B cell (primary cell): ENCODE results near the gene KCNK4. TPM values are rescaled to one million over a fixed set of nuclear protein-coding genes. Genes with fewer than 3 reads are reported as not detected.
A peak's percentile ranks its signal among the peaks of the same experiment; 100 is the strongest.

Experiments used
- ATAC-seq: fragments of 200-7000 bp; cut with Tn5 transposase; one replicate; pipeline ENCODE4 v1.10.0; 2021; ENCODE audit warnings: low read depth, mild to moderate bottlenecking, moderate number of reproducible peaks, moderate library complexity
- CTCF ChIA-PET: fragments of 350-600 bp; sonication (Branson Sonifier 250); formaldehyde crosslinking; loops from one replicate; lab custom pipeline; 2021; ENCODE audit warnings: antibody characterized with exemption, inconsistent platforms; lab: Charles Lee
- POLR2A ChIA-PET: fragments of 350-600 bp; sonication (Branson Sonifier 250); formaldehyde crosslinking; loops from one replicate; lab custom pipeline; 2021; ENCODE audit warnings: antibody characterized with exemption; lab: Charles Lee
- DNase-seq: peaks from one replicate; pipeline ENCODE4 v3.0.0; 2013
- H2AFZ ChIP-seq: 2 replicates; pipeline ENCODE4 v1.6.1; 2012; ENCODE audit warnings: mild to moderate bottlenecking, low read depth, low read length; ENCODE audit not compliant: insufficient read depth, poor library complexity, severe bottlenecking
- H3K27ac ChIP-seq, 2 donors: 1 replicate in 1 of 2; 2 replicates in 1 of 2; pipeline ENCODE4 v1.5.1; 2012 to 2013; ENCODE audit warnings: low read length in 2 of 2, mild to moderate bottlenecking in 2 of 2, moderate library complexity in 1 of 2
- H3K27me3 ChIP-seq, 4 experiments: fragments of 200-600 bp in 1 of 4; sonication (generic) in 1 of 4; replicated peaks in 1 of 4; 1 replicate in 2 of 4; 2 replicates in 2 of 4; pipeline versions ENCODE4 v1.6.1 to v1.7.0; 2013 to 2016; ENCODE audit warnings: low read length in 3 of 4, mild to moderate bottlenecking in 2 of 4, mixed read lengths in 1 of 4, moderate library complexity in 1 of 4; ENCODE audit not compliant: insufficient read depth in 4 of 4, control insufficient read depth in 3 of 4; ENCODE audit errors: control extremely low read depth in 1 of 4
- H3K36me3 ChIP-seq, 2 experiments: replicated peaks in 1 of 2; 1 replicate in 1 of 2; 2 replicates in 1 of 2; pipeline versions ENCODE4 v1.6.1 to v1.7.1; 2013; ENCODE audit warnings: low read length in 1 of 2; ENCODE audit not compliant: insufficient read depth in 2 of 2, control insufficient read depth in 1 of 2; ENCODE audit errors: control extremely low read depth in 1 of 2, extremely low read depth in 1 of 2
- H3K4me1 ChIP-seq, 2 donors: fragments of 200-600 bp in 1 of 2; sonication (generic) in 1 of 2; 1 replicate in 1 of 2; 2 replicates in 1 of 2; pipeline versions ENCODE4 v1.5.1 to v1.6.1; 2013 to 2017; ENCODE audit warnings: low read length in 2 of 2; ENCODE audit not compliant: control insufficient read depth in 2 of 2, insufficient read depth in 2 of 2
- H3K4me2 ChIP-seq: replicated peaks from 2 replicates; pipeline ENCODE3; 2012; ENCODE audit warnings: mild to moderate bottlenecking, low read depth, low read length; ENCODE audit not compliant: poor library complexity, severe bottlenecking
- H3K4me3 ChIP-seq, 5 experiments: fragments of 200-600 bp in 1 of 5; sonication (generic) in 1 of 5; 1 replicate in 3 of 5; 2 replicates in 2 of 5; pipeline versions ENCODE4 v1.5.1 to v1.7.0; 2011 to 2016; ENCODE audit warnings: low read length in 4 of 5, mild to moderate bottlenecking in 4 of 5, low read depth in 2 of 5, control low read depth in 1 of 5, moderate library complexity in 1 of 5; ENCODE audit not compliant: insufficient read depth in 1 of 5; ENCODE audit errors: control extremely low read depth in 1 of 5, extremely low read depth in 1 of 5
- H3K79me2 ChIP-seq: fragments of 200-600 bp; sonication (generic); one replicate; pipeline ENCODE4 v1.6.0; 2016; ENCODE audit warnings: low read length; ENCODE audit not compliant: control insufficient read depth, insufficient read depth
- H3K9ac ChIP-seq: fragments of 200-600 bp; sonication (generic); 2 replicates; pipeline ENCODE4 v1.6.1; 2017; ENCODE audit warnings: mild to moderate bottlenecking, low read length, moderate library complexity
- H3K9me3 ChIP-seq, 3 donors: one replicate each; pipeline versions ENCODE4 v1.6.1 to v1.7.1; 2013; ENCODE audit warnings: low read length in 2 of 3; ENCODE audit not compliant: control insufficient read depth in 2 of 3, insufficient read depth in 1 of 3; ENCODE audit errors: control extremely low read depth in 1 of 3
- H4K20me1 ChIP-seq: 2 replicates; pipeline ENCODE4 v1.6.0; 2012; ENCODE audit warnings: mild to moderate bottlenecking, low read length; ENCODE audit not compliant: insufficient read depth, control insufficient read depth, poor library complexity, severe bottlenecking
- H3K27ac Mint-ChIP-seq: one replicate; pipeline ENCODE4 v1.8.0; 2021; ENCODE audit warnings: mixed read lengths
- H3K27me3 Mint-ChIP-seq: one replicate; pipeline ENCODE4 v1.8.0; 2021; ENCODE audit warnings: mixed read lengths
- H3K4me1 Mint-ChIP-seq: one replicate; pipeline ENCODE4 v1.8.0; 2021; ENCODE audit warnings: mixed read lengths
- H3K4me3 Mint-ChIP-seq: one replicate; pipeline ENCODE4 v1.8.0; 2021; ENCODE audit warnings: mixed read lengths
- H3K9me3 Mint-ChIP-seq: one replicate; pipeline ENCODE4 v1.8.0; 2022; ENCODE audit warnings: mixed read lengths; ENCODE audit not compliant: insufficient read depth
- EZH2 ChIP-seq: IDR thresholded peaks from 2 replicates; pipeline ENCODE4 v1.6.1; 2012; ENCODE audit warnings: borderline replicate concordance, low read depth, mild to moderate bottlenecking, moderate library complexity, low read length; ENCODE audit not compliant: insufficient read depth, poor library complexity, severe bottlenecking
- WGBS: methylation state at CpG from one replicate; pipeline ENCODE4 v1.1.5; 2013; ENCODE audit warnings: missing lambda C conversion rate; ENCODE audit not compliant: insufficient coverage; 5-methylcytosine and 5-hydroxymethylcytosine counted together
- intact Hi-C: fragments of 100-400 bp; cut with micrococcal nuclease; formaldehyde crosslinking; loops from one replicate; pipeline ENCODE4 v1.10.0; 2022
- polyA plus RNA-seq: library from polyadenylated mRNA; depleted of rRNA; stranded (reverse); fragments of >200 nt; gene quantifications from 2 replicates; pipeline ENCODE4 v1.2.3, GENCODE V29; 2012
- total RNA-seq, 2 donors: library from RNA; stranded (reverse); fragments of 120-200 nt in 1 of 2; gene quantifications; 1 replicate in 1 of 2; 2 replicates in 1 of 2; pipeline versions ENCODE4 v1.2.3 to v1.2.4, GENCODE V29; 2013 to 2022
- TF ChIP-seq, protein P1 (sequence below): fragments of 200-600 bp; IDR thresholded peaks from one replicate; pipeline ENCODE4 v1.8.0; 2022; ENCODE audit warnings: antibody characterized with exemption, mild to moderate bottlenecking

KCNK4 gene
- total and polyA plus RNA-seq, 2 donors (not counting 1 experiment from before 2014, with no cell fraction given) = 0.32 TPM; not detected in 1

DNA sequence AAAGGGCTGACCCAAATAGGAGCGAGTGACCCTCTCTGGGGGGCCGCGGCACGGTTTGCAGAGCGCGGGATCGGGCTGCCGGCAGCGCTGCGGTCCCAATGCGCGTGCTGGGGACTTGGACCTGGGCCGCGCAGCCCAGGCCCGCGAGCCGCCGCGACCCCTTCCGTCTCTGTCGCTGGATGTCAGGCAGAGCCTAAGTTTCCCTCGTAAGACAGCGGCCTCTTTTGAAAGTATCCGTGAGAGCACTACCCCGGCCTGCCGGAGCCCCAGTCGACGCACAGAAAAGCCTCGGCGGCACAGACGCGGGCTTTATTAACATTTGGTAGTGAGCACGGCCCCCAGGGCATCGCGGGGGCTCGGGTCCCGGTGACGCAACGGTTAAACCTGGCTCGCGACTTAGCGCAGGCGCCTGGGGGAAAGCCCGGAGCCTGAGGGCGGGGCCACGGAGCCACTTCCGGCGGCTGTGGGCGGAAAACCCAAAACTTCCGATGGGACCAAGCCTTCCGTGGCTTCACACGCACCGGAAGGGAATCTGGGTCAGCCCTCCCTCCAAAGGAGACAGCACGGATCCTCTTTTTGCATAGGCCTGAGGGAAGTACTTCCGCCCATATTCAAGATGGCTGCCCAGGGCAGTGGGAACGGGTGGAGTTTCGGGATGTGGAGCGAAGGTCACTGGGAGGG lies 21.4 kb upstream of the KCNK4 start:
- peak overlapping the region; percentile 99 for H3K27ac Mint-ChIP-seq
- peaks cover 19% of the 10 kb centered on the region for H3K4me1 Mint-ChIP-seq
- H3K4me3 ChIP-seq = peak overlapping the region; percentile 79 to 96 (median 87)
- H3K27ac ChIP-seq = peak overlapping the region; percentile 89 to 91
- H3K4me1 ChIP-seq = peaks cover 14 to 29% of the 10 kb centered on the region in 2 donors
- ChIA-PET POLR2A (interaction anchor here (0.6 to 4.6 kb wide), 19 partner anchors 14 to 1623 kb away, joined by 3 to 67 read pairs (median 4); partner anchors contain the start of genes BAD, CCDC88B, FERMT3 and FKBP2), CTCF (interaction anchor here (1.0 to 5.7 kb wide), 9 partner anchors 11 to 419 kb away, joined by 3 to 73 read pairs (median 11); partner anchors contain the start of genes BAD, CATSPERZ, ESRRA and FERMT3)
- peak overlapping the region; percentile 75 for H2AFZ ChIP-seq
- H3K27me3 Mint-ChIP-seq = no peaks in the 10 kb centered on the region
- ATAC-seq (peak; percentile 73), DNase-seq (peak; percentile 99)
- no peaks in the 10 kb centered on the region for H3K79me2 ChIP-seq
- intact Hi-C loops = loop anchor here (1.0 kb wide), 9 partner anchors 16 to 84 kb away; partner anchors contain the start of genes DNAJC4, FKBP2, GPR137 and NUDT22
- H3K9me3 Mint-ChIP-seq = no peaks in the 10 kb centered on the region
- H3K36me3 ChIP-seq = no peaks in the 10 kb centered on the region
- H4K20me1 ChIP-seq = no peaks in the 10 kb centered on the region
- WGBS = under 1% methylated on average over 58 of the region's 58 CpGs
- TF ChIP-seq EZH2 = no peak
- TF ChIP-seq, protein P1, sequence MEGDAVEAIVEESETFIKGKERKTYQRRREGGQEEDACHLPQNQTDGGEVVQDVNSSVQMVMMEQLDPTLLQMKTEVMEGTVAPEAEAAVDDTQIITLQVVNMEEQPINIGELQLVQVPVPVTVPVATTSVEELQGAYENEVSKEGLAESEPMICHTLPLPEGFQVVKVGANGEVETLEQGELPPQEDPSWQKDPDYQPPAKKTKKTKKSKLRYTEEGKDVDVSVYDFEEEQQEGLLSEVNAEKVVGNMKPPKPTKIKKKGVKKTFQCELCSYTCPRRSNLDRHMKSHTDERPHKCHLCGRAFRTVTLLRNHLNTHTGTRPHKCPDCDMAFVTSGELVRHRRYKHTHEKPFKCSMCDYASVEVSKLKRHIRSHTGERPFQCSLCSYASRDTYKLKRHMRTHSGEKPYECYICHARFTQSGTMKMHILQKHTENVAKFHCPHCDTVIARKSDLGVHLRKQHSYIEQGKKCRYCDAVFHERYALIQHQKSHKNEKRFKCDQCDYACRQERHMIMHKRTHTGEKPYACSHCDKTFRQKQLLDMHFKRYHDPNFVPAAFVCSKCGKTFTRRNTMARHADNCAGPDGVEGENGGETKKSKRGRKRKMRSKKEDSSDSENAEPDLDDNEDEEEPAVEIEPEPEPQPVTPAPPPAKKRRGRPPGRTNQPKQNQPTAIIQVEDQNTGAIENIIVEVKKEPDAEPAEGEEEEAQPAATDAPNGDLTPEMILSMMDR = peak; percentile 37
- peak overlapping the region; percentile 100 for H3K4me3 Mint-ChIP-seq
- H3K27me3 ChIP-seq = no peaks in the 10 kb centered on the region
- H3K9ac ChIP-seq = peak overlapping the region; percentile 76
- peak overlapping the region; percentile 92 for H3K4me2 ChIP-seq
- peaks cover 0 to 3% (median 0%) of the 10 kb centered on the region in 3 donors for H3K9me3 ChIP-seq
